SK-N-DZ (cell line): ENCODE measurements around the gene CALCB. TPM values are rescaled to one million over a fixed set of nuclear protein-coding genes. Genes with fewer than 3 reads are reported as not detected.
A peak's percentile ranks its signal among the peaks of the same experiment; 100 is the strongest.
"Not testable (repeated sequence)": the region's sequence is repeated elsewhere in the genome, so short reads cannot be mapped to it uniquely, and the experiment has no call there.

Source experiments
- DNase-seq: peaks from one replicate; pipeline ENCODE4 v3.0.0-alpha.2; 2015; ENCODE audit warnings: low spot score
- polyA plus RNA-seq, 2 experiments: library from polyadenylated mRNA; depleted of rRNA; stranded (reverse); fragments of >200 nt; gene quantifications; 2 replicates each; pipeline ENCODE4 v1.2.3, GENCODE V29; 2014

CALCB gene, protein sequence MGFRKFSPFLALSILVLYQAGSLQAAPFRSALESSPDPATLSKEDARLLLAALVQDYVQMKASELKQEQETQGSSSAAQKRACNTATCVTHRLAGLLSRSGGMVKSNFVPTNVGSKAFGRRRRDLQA
- polyA plus RNA-seq (2014; cell fraction: cytosol; rRNA removed), result 0.86 and 1.0 TPM in 2 replicates
- polyA plus RNA-seq (2014; cell fraction: nucleus; rRNA removed), result 0.45 TPM in 1 of 2 replicates, not detected in the other

GRCh38 chr11:15073361-15074205 is at the start of gene CALCB:
Gene CALCB (plus strand): TSS chr11:15073593. CDS start chr11:15074719, 1,126 bp downstream.
- peak; percentile 12 for DNase-seq

DNA sequence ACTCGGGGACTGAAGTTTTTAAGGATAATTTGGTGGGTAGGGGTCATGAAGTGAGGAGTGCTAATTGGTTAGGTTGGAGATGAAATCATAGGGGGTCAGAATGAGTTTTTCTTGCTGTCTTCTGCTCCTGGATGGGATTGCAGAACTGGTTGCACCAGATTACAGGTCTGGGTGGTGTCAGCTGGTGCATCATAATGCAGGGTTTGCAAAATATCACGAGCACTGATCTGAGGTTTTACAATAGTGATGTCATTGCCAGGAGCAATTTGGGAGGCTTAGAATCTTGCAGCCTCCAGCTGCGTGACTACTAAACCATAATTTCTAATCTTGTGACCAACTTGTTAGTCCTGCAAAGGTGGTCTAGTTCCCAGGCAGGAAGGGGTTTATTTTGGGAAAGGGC is 46.4 kb upstream of the CALCB start:
- no peak for DNase-seq

DNA sequence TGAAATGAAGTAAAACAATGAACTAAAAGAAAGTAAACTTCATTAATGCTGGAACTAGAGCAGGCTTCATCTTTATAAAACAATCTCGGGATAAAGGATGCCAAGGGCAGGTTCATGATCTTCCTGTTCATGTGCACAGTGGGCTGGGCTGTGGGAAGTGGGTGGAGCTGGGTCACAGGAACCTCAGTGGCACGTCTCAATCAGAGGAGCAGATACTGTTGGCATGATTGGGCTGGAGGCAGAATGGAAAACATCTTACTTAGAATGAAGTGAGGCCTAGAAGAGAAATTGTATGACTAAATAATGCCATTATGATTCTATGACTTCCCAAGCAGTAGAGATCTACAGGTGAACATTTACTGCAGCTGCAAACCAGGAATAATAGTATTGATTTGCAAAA is 45.4 kb upstream of the CALCB start:
- no peak for DNase-seq

DNA sequence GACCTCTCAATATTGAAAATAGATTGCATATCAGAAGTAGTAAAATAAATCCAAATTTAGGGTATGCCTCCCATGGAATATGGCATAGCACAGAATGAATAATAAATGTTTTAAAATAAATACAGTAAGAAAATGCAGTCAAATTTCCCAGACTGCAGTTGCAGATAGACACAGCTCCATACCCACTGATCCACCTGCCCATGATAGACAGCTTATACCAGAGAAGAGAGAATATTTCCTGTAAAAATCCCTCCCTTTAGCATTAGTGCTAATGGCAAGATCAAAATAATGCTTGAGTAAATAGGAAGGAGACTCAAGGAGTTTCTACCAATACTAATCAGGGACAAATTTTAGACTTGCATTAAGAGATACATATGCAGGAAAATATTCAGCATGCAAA is 45.0 kb upstream of the CALCB start:
- no peak for DNase-seq

DNA sequence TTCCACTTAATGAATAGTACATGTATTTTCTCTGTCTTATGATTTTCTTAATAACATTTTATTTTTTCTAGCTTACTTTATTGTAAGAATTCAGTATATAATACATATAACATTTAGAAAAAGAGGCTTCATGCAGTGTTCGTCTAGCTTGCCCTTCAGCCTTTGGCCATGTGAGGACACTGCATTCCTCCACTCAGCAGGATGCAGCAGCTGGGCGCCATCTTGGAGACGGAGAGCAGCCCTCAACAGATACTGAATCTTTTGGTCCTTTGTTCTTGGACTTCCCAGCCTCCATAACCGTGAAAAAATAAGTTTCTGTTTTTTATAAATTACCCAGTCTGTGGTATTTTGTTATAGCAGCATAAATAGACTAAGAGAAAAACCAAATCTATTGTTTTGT is 41.4 kb upstream of the CALCB start:
- DNase-seq, result not testable (repeated sequence)

GRCh38 chr11:15034687-15035267 is 38.6 kb upstream of the CALCB start:
- DNase-seq, result no peak

DNA sequence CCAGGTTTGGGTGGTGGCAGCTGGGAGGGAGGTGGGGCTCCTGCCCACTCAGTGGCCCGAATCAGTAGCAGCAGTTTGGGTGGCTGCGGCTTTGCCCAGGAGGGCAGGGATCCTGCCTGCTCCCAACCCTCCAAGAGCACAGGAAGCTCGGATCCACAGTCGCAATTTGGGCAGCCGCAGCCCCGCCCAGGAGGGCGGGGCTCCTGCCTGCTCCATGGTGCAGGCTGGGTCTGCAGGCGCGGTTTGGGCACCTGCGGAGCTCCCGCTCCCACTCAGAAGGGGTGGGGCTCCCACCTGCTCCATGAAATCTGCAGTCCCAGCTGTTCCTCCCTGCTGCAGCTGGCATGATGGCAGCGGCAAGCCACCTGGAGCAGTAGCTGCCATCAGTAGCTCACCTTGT is 38.1 kb upstream of the CALCB start:
- DNase-seq, result no peak

DNA sequence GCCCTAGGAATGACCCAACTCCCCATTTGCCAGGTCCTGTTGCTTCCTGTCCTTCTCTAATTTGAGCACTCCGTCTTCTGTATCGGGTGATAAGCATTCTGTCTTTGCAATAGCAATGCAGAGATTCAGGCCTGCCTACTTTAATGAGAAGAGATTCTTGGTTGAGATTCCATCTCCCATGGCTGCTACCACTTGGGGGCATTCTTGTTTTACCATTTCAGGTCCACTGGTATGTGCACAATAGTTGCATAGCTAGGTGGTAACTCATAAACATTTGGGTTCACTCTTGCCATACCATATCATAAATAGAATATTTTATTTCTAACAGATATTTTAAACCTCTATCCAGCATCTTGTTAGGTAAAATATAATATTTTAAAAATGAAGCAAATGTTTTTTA is 34.4 kb upstream of the CALCB start:
- no peak for DNase-seq

GRCh38 chr11:15045209-15045608 is 28.2 kb upstream of the CALCB start:
- DNase-seq, result no peak

DNA sequence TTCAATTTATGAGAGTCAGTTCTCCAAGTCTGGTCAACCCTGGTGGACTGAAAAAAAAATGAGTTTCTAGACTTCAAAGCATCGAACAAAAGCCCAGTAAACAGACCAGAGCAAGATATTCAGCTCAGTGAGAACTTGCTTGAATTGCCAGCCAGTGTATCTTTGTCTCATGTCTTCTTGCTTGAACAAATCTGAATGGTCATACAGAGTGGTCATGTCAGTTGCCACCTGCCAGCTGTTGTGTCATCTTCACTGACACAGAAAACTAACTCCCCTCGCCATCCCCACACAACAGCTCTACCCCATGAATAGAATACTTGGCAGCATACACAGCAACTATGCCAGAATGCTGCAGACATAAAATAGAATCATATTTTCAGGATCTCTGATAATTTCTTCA is 27.5 kb upstream of the CALCB start:
- no peak for DNase-seq

- DNase-seq, result not testable (repeated sequence)
Observed at GRCh38 chr11:15046673-15047072, 26.7 kb upstream of the CALCB start.

GRCh38 chr11:15048616-15049015 is 24.8 kb upstream of the CALCB start:
- DNase-seq, result no peak

DNA sequence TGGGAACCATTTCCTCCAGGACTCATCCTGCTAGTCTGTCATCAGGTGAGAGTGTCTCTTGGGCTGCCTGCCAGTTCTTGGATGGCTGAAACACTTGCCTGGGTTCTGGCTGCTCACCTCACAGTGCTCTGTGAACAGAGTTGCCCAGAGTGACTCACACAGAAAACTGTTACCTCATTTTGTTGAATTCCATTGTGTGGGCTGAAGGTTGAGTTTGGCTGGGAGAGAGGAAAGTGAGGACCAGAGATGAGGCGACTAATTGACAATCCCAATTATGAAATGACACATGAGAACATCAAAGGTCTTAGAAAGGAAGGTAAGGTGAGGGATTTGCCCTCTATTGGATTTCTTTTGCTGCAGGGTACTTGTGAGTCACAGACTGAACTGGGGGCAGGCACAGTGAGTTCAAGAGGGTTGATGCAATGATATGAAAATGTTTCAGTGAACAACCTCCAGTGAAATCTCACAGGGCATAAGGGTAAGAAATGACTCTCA is 20.2 kb upstream of the CALCB start:
- DNase-seq, result no peak

GRCh38 chr11:15055620-15056356 is 17.6 kb upstream of the CALCB start:
- no peak for DNase-seq

DNA sequence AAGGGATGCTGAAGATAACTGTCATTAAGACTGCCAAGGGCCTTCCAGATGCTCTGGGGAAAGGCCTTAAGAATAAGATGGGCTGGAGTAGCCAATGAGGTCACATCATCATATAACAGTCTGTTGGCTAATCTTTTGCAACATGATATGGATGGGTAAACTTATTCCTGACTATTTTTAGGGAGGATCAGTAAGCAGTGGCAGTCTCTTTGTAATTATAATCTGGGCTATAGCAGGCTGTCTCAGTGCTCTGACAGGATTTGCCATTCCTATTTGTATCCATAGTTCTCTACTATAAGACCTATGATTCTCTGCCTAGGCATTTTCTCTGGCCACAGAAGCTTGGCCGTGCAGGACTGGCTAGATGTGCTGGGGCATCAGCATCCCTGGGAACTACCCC is 16.1 kb upstream of the CALCB start:
- DNase-seq, result no peak

- DNase-seq, result no peak
Observed at GRCh38 chr11:15059132-15059915, 14.1 kb upstream of the CALCB start.

GRCh38 chr11:15062599-15062998 is 10.8 kb upstream of the CALCB start:
- no peak for DNase-seq

DNA sequence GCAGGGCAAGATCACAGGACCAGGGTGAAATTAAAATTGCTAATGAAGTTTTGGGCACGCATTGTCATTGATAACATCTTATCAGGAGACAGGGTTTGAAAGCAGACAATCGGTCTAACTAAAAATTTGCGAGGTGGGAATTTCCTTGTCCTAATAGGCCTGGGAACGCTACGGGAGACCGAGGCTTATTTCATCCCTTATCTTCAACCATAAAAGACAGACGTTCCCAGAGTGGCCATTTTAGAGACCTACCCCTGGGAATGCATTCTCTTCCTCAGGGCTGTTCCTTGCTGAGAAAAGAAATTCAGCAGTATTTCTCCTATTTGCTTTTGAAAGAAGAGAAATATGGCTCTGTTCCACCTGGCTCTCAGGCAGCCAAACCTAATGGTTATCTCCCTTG is 3.6 kb upstream of the CALCB start:
- not testable (repeated sequence) for DNase-seq

DNA sequence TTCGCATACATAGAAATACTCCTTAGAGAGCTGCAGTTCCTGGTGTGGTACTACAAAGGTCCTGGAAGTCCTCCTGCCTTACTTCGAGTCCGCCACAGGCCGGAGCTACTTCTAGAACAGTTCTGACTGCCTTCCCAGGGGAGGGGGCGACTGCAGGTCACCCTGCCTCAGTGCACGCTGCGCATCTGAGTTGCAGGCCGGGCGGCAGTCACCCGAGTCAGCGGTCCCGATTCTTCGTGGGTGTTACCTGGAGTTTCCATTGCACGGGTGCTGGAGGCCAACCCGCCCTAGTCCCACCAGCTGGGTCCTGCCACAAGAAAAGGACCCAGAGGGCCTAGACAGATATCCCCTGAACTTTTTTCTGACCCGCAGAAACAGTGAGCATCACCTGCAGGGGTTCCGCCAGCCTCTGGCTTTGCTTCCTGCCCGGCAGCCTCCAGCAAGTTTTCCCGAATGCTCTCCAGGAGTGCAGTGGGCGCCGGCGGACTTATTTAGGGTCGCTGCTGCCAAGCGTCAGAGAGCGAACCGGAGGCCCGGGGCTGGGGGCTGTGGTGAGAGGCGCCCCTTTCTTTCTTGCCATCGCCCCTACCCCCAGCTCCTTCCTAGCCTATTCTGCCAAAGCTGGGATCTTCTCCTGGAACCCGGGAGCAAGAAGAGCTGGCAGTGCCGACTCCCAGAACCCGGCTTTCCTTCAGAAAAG is 1.7 kb upstream of the CALCB start:
- DNase-seq, result no peak

- DNase-seq, result no peak
Observed at GRCh38 chr11:15072551-15073143, 746 bp upstream of the CALCB start.
